Panc1 (cell line): ENCODE measurements around the gene TAF4B. TPM values are rescaled to one million over a fixed set of nuclear protein-coding genes. Genes with fewer than 3 reads are reported as not detected.

ENCODE experiments used
- ATAC-seq: fragments of 200-7000 bp; cut with Tn5 transposase; 2 replicates; pipeline ENCODE4 v1.9.1; 2020; ENCODE audit warnings: mild to moderate bottlenecking, moderate library complexity
- Bru-seq: library from RNA; stranded (reverse); fragments of 400-500 nt; gene quantifications from one replicate; lab custom pipeline; 2021; lab: Mats Ljungman, UMichigan
- BruChase-seq, 2 experiments: library from RNA; stranded (reverse); fragments of 400-500 nt; gene quantifications; one replicate each; lab custom pipeline; 2021; lab: Mats Ljungman, UMichigan
- BruUV-seq: library from RNA; stranded (reverse); fragments of 400-500 nt; replicated peaks from 2 replicates; lab custom pipeline; 2021; lab: Mats Ljungman, UMichigan
- CTCF ChIA-PET: fragments of 300-600 bp; sonication (Branson Sonifier 250); formaldehyde crosslinking; loops from one replicate; lab custom pipeline; 2022; ENCODE audit warnings: antibody characterized with exemption; lab: Charles Lee
- POLR2A ChIA-PET: fragments of 300-600 bp; sonication (Branson Sonifier 250); formaldehyde crosslinking; loops from one replicate; lab custom pipeline; 2022; ENCODE audit warnings: antibody characterized with exemption; lab: Charles Lee
- DNase-seq: peaks from one replicate; pipeline ENCODE4 v3.0.0-alpha.2; 2010; ENCODE audit warnings: low read depth, low spot score
- H3K27ac ChIP-seq: 2 replicates; pipeline ENCODE4 v1.5.1; 2011; ENCODE audit warnings: mild to moderate bottlenecking, low read length, inconsistent platforms
- H3K27me3 ChIP-seq: fragments of 200-500 bp; sonication (Bioruptor generic); 2 replicates; pipeline ENCODE4 v1.6.0; 2014; ENCODE audit warnings: low read length, inconsistent platforms; ENCODE audit not compliant: control insufficient read depth, insufficient read depth
- H3K36me3 ChIP-seq: fragments of 200-500 bp; sonication (Bioruptor generic); 2 replicates; pipeline ENCODE4 v1.5.1; 2014; ENCODE audit warnings: inconsistent platforms, mild to moderate bottlenecking, low read length, moderate library complexity; ENCODE audit not compliant: control insufficient read depth, insufficient read depth
- H3K4me1 ChIP-seq: 2 replicates; pipeline ENCODE4 v1.5.1; 2011; ENCODE audit warnings: inconsistent platforms, mild to moderate bottlenecking, low read length, moderate library complexity; ENCODE audit not compliant: control insufficient read depth, insufficient read depth
- H3K4me3 ChIP-seq, 2 experiments: 2 replicates each; pipeline ENCODE4 v1.5.1; 2011 to 2012; ENCODE audit warnings: low read depth in 2 of 2, low read length in 2 of 2, mild to moderate bottlenecking in 2 of 2, inconsistent platforms in 1 of 2, moderate library complexity in 1 of 2
- H3K9me3 ChIP-seq: fragments of 200-500 bp; sonication (Bioruptor generic); 2 replicates; pipeline ENCODE4 v1.5.1; 2014; ENCODE audit warnings: low read depth, mild to moderate bottlenecking, inconsistent platforms, low read length, moderate library complexity; ENCODE audit not compliant: control insufficient read depth, insufficient read depth
- POLR2AphosphoS5 ChIP-seq: IDR thresholded peaks from 2 replicates; pipeline ENCODE4 v1.6.1; 2012; ENCODE audit warnings: mild to moderate bottlenecking, low read depth, low read length, moderate library complexity
- SIN3A ChIP-seq: IDR thresholded peaks from 2 replicates; pipeline ENCODE4 v1.6.1; 2012; ENCODE audit warnings: low read depth, mild to moderate bottlenecking, low read length, moderate library complexity, borderline replicate concordance; ENCODE audit not compliant: insufficient read depth
- TCF7L2 ChIP-seq: IDR thresholded peaks from 2 replicates; pipeline ENCODE4 v1.6.1; 2011; ENCODE audit warnings: mild to moderate bottlenecking, low read depth, low read length, inconsistent platforms
- in situ Hi-C: cut with HindIII; loops from 2 replicates; pipeline ENCODE4 v1.10.0; 2016; ENCODE audit warnings: low sequenced_read_pairs, low pct_unique_long_range_greater_than_20kb
- intact Hi-C: fragments of 100-400 bp; cut with micrococcal nuclease; formaldehyde crosslinking; loops from one replicate; pipeline ENCODE4 v1.10.0; 2022; ENCODE audit not compliant: unreplicated experiment
- long read RNA-seq: library from polyadenylated mRNA; unstranded; transcript quantifications from one replicate; pipeline ENCODE4 v2.0.0, GENCODE V29; 2021; ENCODE audit not compliant: unreplicated experiment
- polyA plus RNA-seq: library from polyadenylated mRNA; unstranded; fragments of >200 nt; gene quantifications from one replicate; pipeline ENCODE4 v1.2.1, GENCODE V29; 2012; ENCODE audit warnings: missing spikeins; ENCODE audit not compliant: insufficient read length
- total RNA-seq: library from RNA; stranded (reverse); gene quantifications from one replicate; pipeline ENCODE4 v1.2.1, GENCODE V29; 2021; ENCODE audit not compliant: unreplicated experiment
- TF ChIP-seq, protein P1 (sequence below), 2 experiments: IDR thresholded peaks; 2 replicates each; pipeline ENCODE4 v1.6.1; 2011 to 2012; ENCODE audit warnings: low read depth in 2 of 2, control low read depth in 1 of 2, low read length in 1 of 2, mild to moderate bottlenecking in 1 of 2, moderate library complexity in 1 of 2; ENCODE audit not compliant: insufficient read depth in 1 of 2
- TF ChIP-seq, protein P2 (sequence below): fragments of 450-650 bp; IDR thresholded peaks from 2 replicates; pipeline ENCODE4 v1.5.1; 2017; ENCODE audit warnings: mild to moderate bottlenecking

Gene TAF4B, protein sequence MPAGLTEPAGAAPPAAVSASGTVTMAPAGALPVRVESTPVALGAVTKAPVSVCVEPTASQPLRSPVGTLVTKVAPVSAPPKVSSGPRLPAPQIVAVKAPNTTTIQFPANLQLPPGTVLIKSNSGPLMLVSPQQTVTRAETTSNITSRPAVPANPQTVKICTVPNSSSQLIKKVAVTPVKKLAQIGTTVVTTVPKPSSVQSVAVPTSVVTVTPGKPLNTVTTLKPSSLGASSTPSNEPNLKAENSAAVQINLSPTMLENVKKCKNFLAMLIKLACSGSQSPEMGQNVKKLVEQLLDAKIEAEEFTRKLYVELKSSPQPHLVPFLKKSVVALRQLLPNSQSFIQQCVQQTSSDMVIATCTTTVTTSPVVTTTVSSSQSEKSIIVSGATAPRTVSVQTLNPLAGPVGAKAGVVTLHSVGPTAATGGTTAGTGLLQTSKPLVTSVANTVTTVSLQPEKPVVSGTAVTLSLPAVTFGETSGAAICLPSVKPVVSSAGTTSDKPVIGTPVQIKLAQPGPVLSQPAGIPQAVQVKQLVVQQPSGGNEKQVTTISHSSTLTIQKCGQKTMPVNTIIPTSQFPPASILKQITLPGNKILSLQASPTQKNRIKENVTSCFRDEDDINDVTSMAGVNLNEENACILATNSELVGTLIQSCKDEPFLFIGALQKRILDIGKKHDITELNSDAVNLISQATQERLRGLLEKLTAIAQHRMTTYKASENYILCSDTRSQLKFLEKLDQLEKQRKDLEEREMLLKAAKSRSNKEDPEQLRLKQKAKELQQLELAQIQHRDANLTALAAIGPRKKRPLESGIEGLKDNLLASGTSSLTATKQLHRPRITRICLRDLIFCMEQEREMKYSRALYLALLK
- total RNA-seq (8.0 TPM), Bru-seq, nascent RNA (percentile 68 among the genes with signal in this experiment), BruChase-seq, experiment 1, labeled RNA remaining after a 2-hour chase (percentile 52 among the genes with signal in this experiment), BruChase-seq, experiment 2, labeled RNA remaining after a 6-hour chase (percentile 55 among the genes with signal in this experiment)
- 3.1 TPM for polyA plus RNA-seq
- long read RNA-seq, full-length matches to known transcripts, result 34 of 42 reads
- long read RNA-seq, partial matches to known transcripts, result 0 of 42 reads
- long read RNA-seq, other reads (novel, unspliced or antisense), result 8 of 42 reads

DNA sequence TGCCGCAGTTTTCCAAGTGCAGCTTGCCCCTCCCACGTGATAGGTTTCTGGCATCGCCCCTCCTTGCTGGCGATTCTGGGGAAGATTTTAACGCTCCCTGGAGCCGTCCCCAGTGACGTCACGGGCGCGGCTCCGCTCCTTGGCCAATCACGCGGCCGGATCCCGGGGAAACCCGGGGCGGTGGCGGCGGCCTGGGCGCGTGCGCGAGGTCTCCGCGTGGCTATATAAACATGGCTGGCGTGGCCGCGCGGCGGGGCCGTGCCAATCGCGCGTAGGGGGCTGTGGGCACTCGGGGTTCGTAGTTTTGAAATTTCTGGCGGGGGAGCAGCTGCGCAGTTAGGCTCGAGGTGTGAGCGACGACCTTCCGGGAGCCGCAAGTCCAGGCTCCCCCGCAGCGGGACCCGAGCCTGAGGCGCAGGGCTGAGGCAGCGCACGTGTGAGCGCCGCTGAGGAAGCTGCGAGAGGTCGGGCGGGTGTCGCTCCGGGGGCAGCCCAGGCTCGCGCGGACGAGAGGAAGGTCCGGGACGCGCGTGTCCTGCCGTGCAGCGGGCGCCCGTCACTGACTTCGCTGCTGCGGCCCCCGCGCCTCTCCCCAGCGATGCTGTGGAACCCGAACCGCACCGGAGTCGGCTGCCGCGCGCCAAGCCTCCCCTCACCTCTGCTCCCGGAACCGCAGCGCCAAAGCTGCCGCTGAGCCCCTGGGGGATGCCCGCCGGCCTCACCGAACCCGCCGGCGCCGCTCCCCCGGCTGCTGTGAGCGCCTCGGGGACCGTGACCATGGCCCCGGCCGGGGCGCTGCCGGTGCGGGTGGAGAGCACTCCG is at the start of gene TAF4B:
Gene TAF4B, plus strand, starts transcription at position 217 of the 822 bp plus-strand sequence. Its CDS starts 489 bp downstream, at position 706.
- TF ChIP-seq TCF7L2 (no peak), POLR2AphosphoS5 (peak; percentile 67; the same call in 1 of the 2 replicates), SIN3A (peak; percentile 91)
- intact Hi-C loops (loop anchor here (5.0 kb wide), 1 partner anchor 134 kb away; the partner anchor contains the start of gene SS18), in situ Hi-C loops (no loop called here)
- POLR2A ChIA-PET, result interaction anchor here (0.6 to 1.0 kb wide), 2 partner anchors 9 to 210 kb away, joined by 6 to 10 read pairs; no protein-coding TSS in a partner anchor
- peak within 1 kb of the TSS; percentile 80 for H3K27ac ChIP-seq
- no TSS peak for BruUV-seq
- no peaks in the 10 kb centered on the region; the same call in 1 of the 2 replicates for H3K36me3 ChIP-seq
- peak within 1 kb of the TSS; percentile 76 to 83 for H3K4me3 ChIP-seq
- no peaks in the 10 kb centered on the region for H3K27me3 ChIP-seq
- no peaks in the 10 kb centered on the region for H3K9me3 ChIP-seq
- CTCF ChIA-PET, result no interaction called here
- peak; percentile 62 for DNase-seq
- peak; percentile 95 for ATAC-seq
- peaks cover 11% of the 10 kb centered on the region for H3K4me1 ChIP-seq

- ATAC-seq (no peak), DNase-seq (no peak)
- no TSS peak for BruUV-seq
- H3K9me3 ChIP-seq, result no peaks in the 10 kb centered on the region
- in situ Hi-C loops, result no loop called here
- ChIA-PET CTCF (no interaction called here), POLR2A (no interaction called here)
- no peaks in the 10 kb centered on the region for H3K4me1 ChIP-seq
- H3K27me3 ChIP-seq, result peaks cover 2% of the 10 kb centered on the region; the same call in 1 of the 2 replicates
- H3K36me3 ChIP-seq, result no peaks in the 10 kb centered on the region
- no peak overlapping the region for H3K27ac ChIP-seq
- no peak overlapping the region for H3K4me3 ChIP-seq
- TF ChIP-seq, protein P1, sequence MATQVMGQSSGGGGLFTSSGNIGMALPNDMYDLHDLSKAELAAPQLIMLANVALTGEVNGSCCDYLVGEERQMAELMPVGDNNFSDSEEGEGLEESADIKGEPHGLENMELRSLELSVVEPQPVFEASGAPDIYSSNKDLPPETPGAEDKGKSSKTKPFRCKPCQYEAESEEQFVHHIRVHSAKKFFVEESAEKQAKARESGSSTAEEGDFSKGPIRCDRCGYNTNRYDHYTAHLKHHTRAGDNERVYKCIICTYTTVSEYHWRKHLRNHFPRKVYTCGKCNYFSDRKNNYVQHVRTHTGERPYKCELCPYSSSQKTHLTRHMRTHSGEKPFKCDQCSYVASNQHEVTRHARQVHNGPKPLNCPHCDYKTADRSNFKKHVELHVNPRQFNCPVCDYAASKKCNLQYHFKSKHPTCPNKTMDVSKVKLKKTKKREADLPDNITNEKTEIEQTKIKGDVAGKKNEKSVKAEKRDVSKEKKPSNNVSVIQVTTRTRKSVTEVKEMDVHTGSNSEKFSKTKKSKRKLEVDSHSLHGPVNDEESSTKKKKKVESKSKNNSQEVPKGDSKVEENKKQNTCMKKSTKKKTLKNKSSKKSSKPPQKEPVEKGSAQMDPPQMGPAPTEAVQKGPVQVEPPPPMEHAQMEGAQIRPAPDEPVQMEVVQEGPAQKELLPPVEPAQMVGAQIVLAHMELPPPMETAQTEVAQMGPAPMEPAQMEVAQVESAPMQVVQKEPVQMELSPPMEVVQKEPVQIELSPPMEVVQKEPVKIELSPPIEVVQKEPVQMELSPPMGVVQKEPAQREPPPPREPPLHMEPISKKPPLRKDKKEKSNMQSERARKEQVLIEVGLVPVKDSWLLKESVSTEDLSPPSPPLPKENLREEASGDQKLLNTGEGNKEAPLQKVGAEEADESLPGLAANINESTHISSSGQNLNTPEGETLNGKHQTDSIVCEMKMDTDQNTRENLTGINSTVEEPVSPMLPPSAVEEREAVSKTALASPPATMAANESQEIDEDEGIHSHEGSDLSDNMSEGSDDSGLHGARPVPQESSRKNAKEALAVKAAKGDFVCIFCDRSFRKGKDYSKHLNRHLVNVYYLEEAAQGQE (IDR thresholded peaks at IDR 0.05; ENCODE audit: insufficient read depth in 1 of 2, low read depth in 2 of 2, low read length in 1 of 2), result no peak
- no peak for TF ChIP-seq SIN3A
- no peak for TF ChIP-seq POLR2AphosphoS5
- no peak for TF ChIP-seq TCF7L2
- TF ChIP-seq, protein P2, sequence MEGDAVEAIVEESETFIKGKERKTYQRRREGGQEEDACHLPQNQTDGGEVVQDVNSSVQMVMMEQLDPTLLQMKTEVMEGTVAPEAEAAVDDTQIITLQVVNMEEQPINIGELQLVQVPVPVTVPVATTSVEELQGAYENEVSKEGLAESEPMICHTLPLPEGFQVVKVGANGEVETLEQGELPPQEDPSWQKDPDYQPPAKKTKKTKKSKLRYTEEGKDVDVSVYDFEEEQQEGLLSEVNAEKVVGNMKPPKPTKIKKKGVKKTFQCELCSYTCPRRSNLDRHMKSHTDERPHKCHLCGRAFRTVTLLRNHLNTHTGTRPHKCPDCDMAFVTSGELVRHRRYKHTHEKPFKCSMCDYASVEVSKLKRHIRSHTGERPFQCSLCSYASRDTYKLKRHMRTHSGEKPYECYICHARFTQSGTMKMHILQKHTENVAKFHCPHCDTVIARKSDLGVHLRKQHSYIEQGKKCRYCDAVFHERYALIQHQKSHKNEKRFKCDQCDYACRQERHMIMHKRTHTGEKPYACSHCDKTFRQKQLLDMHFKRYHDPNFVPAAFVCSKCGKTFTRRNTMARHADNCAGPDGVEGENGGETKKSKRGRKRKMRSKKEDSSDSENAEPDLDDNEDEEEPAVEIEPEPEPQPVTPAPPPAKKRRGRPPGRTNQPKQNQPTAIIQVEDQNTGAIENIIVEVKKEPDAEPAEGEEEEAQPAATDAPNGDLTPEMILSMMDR, result no peak
- intact Hi-C loops, result no loop called here
Measured at GRCh38 chr18:26181343-26181826, 44.9 kb upstream of the TAF4B start.
